ENCODE data around the gene CNTNAP2.

Gene CNTNAP2

DNA sequence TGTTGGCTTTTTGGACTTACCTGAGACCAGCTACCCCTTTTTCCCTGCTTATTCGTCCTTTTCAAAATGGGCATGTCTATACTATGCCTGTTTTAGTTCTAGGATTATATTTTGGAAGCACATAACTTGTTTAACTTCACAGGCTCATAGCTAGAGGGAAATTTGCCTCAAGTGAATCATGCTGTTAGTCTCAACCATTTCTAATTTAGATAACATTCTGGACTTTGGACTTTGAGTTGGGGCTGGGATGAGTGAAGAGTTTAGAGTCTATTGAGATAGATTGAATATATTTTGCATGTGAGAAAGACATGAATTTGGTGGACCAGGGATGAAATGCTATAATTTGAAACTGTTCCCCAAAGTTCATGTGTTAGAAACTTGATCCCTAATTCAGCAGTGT is 1919.3 kb downstream of the CNTNAP2 start:
- no peak for DNase-seq (ENCODE audit: low spot score)
- TF ChIP-seq, protein P1, sequence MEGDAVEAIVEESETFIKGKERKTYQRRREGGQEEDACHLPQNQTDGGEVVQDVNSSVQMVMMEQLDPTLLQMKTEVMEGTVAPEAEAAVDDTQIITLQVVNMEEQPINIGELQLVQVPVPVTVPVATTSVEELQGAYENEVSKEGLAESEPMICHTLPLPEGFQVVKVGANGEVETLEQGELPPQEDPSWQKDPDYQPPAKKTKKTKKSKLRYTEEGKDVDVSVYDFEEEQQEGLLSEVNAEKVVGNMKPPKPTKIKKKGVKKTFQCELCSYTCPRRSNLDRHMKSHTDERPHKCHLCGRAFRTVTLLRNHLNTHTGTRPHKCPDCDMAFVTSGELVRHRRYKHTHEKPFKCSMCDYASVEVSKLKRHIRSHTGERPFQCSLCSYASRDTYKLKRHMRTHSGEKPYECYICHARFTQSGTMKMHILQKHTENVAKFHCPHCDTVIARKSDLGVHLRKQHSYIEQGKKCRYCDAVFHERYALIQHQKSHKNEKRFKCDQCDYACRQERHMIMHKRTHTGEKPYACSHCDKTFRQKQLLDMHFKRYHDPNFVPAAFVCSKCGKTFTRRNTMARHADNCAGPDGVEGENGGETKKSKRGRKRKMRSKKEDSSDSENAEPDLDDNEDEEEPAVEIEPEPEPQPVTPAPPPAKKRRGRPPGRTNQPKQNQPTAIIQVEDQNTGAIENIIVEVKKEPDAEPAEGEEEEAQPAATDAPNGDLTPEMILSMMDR (IDR thresholded peaks at IDR 0.05): no peak
- H3K4me3 ChIP-seq: no peak overlapping the region
- H3K27ac ChIP-seq: no peak overlapping the region

DNA sequence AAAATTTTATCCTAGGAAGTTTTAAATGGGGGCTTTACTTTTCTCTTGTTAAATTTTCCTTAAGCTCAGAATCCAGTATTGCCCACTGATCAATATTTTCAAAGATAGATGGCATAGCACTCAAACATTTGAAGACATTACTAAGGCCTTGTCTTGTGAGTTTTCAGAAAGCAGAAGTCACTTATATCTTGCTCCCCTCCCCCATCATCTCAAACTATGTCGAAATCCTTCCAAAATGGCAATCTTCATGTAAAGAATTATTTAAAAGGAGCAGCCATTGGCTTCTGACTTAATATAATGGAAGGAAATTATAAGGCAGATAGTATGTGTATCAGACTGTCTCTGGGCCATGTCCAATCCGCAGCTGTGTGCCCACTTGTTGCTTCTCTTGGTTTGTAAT is 1920.4 kb downstream of the CNTNAP2 start:
- TF ChIP-seq, protein P1 (IDR thresholded peaks at IDR 0.05): no peak
- Histone ChIP-seq H3K4me3 (no peak overlapping the region), H3K27ac (no peak overlapping the region)
- DNase-seq (ENCODE audit: low spot score): no peak

DNA sequence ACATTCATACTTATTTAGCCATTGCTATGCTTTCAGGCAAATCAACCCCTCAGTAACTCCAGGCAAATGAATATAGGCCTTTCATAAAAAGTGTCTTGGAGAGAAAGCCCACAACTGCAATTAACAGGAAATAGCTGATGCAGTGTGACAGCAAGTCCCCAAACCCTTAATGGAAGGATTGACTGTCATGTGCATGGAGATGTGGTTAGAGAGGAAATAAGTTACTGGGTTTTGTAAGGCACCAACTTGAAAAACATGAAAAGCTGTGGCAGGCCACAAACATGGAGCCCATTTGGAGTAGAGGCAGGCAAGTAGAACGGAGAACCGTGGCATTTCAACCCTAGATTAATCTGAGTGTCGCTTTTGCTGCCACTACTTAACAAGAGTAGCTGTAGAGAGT is 1924.6 kb downstream of the CNTNAP2 start:
- TF ChIP-seq, protein P1 (IDR thresholded peaks at IDR 0.05): no peak
- no peak overlapping the region for H3K4me3 ChIP-seq

DNA sequence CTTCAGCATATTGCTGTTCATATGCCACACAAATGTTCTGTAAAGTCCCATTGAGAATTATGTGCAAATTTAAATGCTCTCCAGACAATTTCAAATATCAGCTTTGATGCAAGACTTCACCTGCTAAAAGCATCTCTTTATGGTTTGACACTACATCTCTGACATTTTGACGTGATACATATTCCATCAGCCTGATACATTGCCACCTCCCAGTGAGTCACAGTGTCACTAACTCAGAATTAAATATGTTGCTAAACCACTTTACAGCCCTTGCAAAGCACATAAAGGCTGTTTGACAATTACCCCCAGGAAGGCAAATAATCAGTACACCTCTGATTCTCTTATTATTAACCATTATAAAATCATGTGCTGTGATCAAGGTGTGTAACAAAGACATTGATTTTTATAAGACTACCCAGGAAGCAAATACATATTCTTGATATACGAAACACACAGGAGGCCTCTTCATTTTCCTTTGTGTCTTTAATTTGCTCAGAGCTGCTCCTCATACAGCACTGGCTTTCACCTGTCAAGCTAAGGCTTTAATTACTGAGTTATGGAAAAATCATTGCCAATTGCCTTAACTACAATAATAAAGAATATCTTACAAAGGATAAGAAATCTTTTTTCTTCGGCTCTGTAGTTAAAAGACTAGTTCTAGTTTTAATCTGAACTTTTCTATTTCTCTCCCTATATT is 1926.5 kb downstream of the CNTNAP2 start:
- TF ChIP-seq, protein P1 (IDR thresholded peaks at IDR 0.05): no peak
- no peak for DNase-seq (ENCODE audit: low spot score)

More for the DNA sequence above, 1924.6 kb downstream of the CNTNAP2 start:
- DNase-seq (ENCODE audit: low spot score): no peak
- no peak overlapping the region for H3K27ac ChIP-seq

DNA sequence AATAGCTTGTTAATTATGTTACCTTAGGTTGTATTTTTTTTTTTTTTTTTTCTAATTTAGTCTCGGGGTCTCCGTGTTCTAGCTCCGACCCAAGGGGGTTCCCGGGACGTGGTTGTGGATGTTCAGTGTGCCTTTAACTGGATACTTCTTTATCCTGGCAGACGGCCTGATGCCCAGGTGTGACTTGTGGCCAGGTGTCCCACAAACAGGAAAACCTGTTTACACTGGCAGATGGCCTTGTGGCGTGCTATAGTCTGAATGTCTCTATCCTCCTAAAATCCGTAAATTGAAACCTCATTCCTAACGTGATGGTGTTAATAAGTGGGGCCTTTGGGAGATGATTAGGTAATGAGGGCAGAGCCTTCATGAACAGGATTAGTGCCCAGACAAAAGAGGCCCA is 1927.6 kb downstream of the CNTNAP2 start:
- Histone ChIP-seq H3K27ac (no peak overlapping the region), H3K4me3 (no peak overlapping the region)
- no peak for DNase-seq (ENCODE audit: low spot score)
- TF ChIP-seq, protein P1 (IDR thresholded peaks at IDR 0.05): no peak

More for the DNA sequence above, 1926.5 kb downstream of the CNTNAP2 start:
- no peak overlapping the region for H3K4me3 ChIP-seq
- H3K27ac ChIP-seq: no peak overlapping the region

DNA sequence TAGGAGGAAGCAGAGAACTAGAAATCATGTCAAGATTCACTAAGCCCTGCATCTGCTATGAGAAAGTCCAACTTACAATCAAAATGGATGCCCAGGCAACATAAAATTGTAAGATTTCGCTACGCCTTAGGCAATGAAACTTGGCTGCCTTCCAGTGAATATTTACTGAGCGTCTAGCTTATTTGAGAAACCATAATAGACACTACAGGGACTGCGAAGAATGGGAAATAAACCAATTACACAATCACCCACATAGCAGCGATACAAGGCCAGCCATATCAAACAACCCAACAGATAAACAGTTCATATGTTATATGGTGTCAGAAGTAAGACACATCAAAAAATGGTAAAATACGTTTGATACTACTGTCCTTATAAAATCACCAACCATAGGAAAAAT is 1928.9 kb downstream of the CNTNAP2 start:
- no peak overlapping the region for H3K27ac ChIP-seq
- TF ChIP-seq, protein P1 (IDR thresholded peaks at IDR 0.05): no peak
- no peak overlapping the region for H3K4me3 ChIP-seq
- DNase-seq (ENCODE audit: low spot score): no peak

DNA sequence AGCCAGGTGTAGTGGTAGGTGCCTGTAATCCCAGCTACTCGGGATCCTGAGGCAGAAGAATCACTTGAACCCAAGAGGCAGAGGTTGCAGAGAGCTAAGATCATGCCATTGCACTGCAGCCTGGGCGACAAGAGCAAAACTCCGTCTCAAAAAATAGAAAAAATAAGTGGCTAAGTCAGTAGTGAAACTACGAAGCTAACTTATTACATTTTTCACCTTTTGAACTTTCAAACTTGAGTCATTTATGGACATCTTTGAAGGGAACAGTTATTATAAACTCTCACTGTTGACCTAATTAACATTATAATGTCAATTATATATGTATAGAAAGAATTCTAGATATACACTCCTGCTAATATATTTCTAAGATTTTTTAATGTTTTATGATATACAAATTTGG is 1932.5 kb downstream of the CNTNAP2 start:
- TF ChIP-seq, protein P1 (IDR thresholded peaks at IDR 0.05): no peak
- Histone ChIP-seq H3K27ac (no peak overlapping the region), H3K4me3 (no peak overlapping the region)
- no peak for DNase-seq (ENCODE audit: low spot score)

All from coronary artery (tissue), 2 donors.